BE2C (cell line): ENCODE results near the gene MAP3K6.

Source experiments
- DNase-seq: peaks from one replicate; pipeline ENCODE4 v3.0.0-alpha.2; 2020
- H3K27me3 ChIP-seq: fragments of 250-450 bp; sonication (Bioruptor Pico); 2 replicates; pipeline ENCODE4 v1.5.1; 2020; ENCODE audit warnings: mild to moderate bottlenecking
- H3K36me3 ChIP-seq: fragments of 250-450 bp; sonication (Bioruptor Pico); 2 replicates; pipeline ENCODE4 v1.5.1; 2020; ENCODE audit warnings: mild to moderate bottlenecking
- H3K4me1 ChIP-seq: fragments of 250-450 bp; sonication (Bioruptor Pico); 2 replicates; pipeline ENCODE4 v1.5.1; 2020
- H3K4me3 ChIP-seq: 2 replicates; pipeline ENCODE4 v1.5.1; 2011; ENCODE audit warnings: low read depth, low read length
- H3K9me3 ChIP-seq: fragments of 250-450 bp; sonication (Bioruptor Pico); 2 replicates; pipeline ENCODE4 v1.5.1; 2020
- CTCF ChIP-seq: IDR thresholded peaks from 2 replicates; pipeline ENCODE4 v1.5.1; 2012; ENCODE audit warnings: mild to moderate bottlenecking, low read depth, low read length

Gene MAP3K6

DNA sequence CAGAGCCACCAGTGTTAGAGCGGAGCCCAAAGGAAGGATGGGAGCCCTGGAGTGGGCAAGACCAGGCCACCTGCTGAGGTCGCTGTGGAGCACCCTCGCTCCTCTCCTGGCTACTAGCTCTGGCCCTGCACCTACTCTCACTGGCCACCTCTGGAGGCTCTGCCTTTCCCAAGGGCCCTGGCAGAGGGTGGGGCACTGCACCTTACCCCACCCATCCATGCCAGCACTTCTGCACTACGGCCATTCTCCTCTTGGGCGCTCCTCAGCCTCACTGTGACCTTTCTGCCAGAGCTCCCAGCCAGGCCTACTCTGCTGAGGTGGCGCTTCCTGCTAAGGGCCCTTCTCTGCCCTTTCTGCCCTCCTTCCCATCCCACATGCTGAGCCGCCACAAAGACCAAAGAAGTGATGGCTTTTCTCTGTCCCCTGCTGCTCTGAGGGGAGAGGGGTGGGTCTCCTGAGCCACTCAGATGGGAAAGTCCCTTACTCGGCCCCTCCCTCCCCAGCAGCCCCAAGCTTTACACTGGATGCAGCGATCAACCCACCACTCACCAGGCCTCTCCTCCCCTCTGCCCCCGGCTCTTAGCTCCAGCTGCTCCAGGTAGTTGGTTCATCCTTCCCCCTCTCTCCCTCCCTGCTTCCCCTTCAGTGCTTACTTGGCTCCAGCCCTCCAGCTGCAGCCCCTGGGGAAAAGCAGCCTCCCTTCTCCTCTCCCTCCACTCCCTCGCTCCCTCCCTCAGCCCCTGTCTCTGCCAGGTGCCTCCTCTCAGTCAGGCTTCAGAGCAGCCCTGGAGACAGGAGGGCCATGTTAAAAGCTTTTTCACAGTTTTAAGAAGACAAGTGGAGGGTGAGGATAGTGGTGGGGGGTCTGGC lies 59.6 kb downstream of the MAP3K6 start:
- no peaks in the 10 kb centered on the region for H3K4me1 ChIP-seq
- no peak for TF ChIP-seq CTCF
- no peaks in the 10 kb centered on the region for H3K36me3 ChIP-seq
- DNase-seq = peak; percentile 21
- H3K9me3 ChIP-seq = no peaks in the 10 kb centered on the region
- no peak overlapping the region for H3K4me3 ChIP-seq
- H3K27me3 ChIP-seq = no peaks in the 10 kb centered on the region

DNA sequence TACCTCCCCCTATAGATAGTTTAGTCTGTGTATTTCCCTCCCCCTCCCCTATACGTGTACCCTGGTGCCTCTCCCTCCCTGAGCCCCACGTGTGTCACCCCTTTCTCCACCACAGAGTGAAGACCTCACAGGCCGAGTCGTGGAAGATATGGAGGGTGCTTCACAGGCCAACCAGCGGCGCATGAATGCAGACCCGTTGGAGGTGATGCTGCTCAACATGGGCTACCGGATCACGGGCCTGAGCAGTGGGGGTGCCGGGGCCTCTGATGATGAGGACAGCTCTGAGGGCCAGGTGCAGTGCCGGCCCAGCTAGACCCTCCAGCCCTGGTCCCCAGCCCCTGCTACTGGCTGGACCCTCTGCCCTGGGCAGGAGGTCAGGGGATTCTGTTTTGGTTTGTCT lies 60.7 kb downstream of the MAP3K6 start:
- Histone ChIP-seq H3K4me1 (no peaks in the 10 kb centered on the region; the same call in 1 of the 2 replicates), H3K36me3 (no peaks in the 10 kb centered on the region), H3K9me3 (no peaks in the 10 kb centered on the region), H3K27me3 (no peaks in the 10 kb centered on the region), H3K4me3 (no peak overlapping the region)
- TF ChIP-seq CTCF = no peak
- no peak for DNase-seq
